Lower leg skin (tissue), 4 donors: ENCODE measurements around the gene DUSP5. TPM values are rescaled to one million over a fixed set of nuclear protein-coding genes. Genes with fewer than 3 reads are reported as not detected.
A peak's percentile ranks its signal among the peaks of the same experiment; 100 is the strongest.

Experiments used
- DNase-seq, 2 donors: peaks; one replicate each; pipeline ENCODE4 v3.0.0-alpha.2; 2019; ENCODE audit warnings: low spot score in 2 of 2
- H3K4me3 ChIP-seq: fragments of 200-600 bp; sonication (generic); 2 replicates; pipeline ENCODE4 v1.5.1; 2017; ENCODE audit warnings: mild to moderate bottlenecking, low read depth; ENCODE audit not compliant: poor library complexity, severe bottlenecking
- POLR2A ChIP-seq, 2 donors: fragments of 450-650 bp; IDR thresholded peaks; one replicate each; pipeline ENCODE4 v1.6.1; 2016 to 2017; ENCODE audit warnings: antibody characterized with exemption in 2 of 2, mild to moderate bottlenecking in 1 of 2, moderate library complexity in 1 of 2
- WGBS, 2 donors: methylation state at CpG; one replicate each; pipeline ENCODE4 v1.1.5; 2018; 5-methylcytosine and 5-hydroxymethylcytosine counted together
- intact Hi-C: fragments of 100-400 bp; cut with DNase I; formaldehyde crosslinking; loops from one replicate; pipeline ENCODE4 v1.15.0; 2023; ENCODE audit warnings: low total_unique reads
- total RNA-seq, 4 donors: library from RNA; depleted of rRNA; stranded (reverse); fragments of >200 nt; gene quantifications; one replicate each; pipeline ENCODE4 v1.1.0, GENCODE V29; 2016
- TF ChIP-seq, protein P1 (sequence below), 3 donors: fragments of 450-650 bp; IDR thresholded peaks; one replicate each; pipeline ENCODE4 v1.5.1; 2016; ENCODE audit warnings: antibody characterized with exemption in 3 of 3, mild to moderate bottlenecking in 3 of 3, moderate library complexity in 2 of 3

The DUSP5 gene
- total RNA-seq, 4 donors from 2014 or later = 29.8 to 57.2 (median 32.9) TPM

DNA sequence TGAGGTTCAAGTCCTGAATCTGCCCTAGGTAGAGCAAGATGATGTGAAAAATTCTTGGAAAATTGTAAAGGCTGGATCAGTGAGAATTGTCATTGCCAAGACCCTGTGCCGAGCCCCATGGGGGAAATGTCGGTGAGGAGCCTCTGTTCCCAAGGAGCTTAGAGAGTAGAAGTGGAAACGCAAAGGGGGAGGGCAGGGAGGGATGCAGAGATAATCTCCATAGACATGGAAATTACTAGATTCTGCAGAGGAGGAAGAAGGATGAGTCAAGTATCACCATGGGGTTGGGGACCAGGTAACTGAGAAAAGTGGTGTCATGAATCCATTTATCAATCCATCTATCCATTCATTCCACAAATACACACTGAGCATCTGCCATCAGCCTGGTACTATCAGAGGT lies 26.0 kb downstream of the DUSP5 start:
- intact Hi-C loops = no loop called here
- no peak for TF ChIP-seq POLR2A (IDR thresholded peaks at IDR 0.05)
- TF ChIP-seq, protein P1, sequence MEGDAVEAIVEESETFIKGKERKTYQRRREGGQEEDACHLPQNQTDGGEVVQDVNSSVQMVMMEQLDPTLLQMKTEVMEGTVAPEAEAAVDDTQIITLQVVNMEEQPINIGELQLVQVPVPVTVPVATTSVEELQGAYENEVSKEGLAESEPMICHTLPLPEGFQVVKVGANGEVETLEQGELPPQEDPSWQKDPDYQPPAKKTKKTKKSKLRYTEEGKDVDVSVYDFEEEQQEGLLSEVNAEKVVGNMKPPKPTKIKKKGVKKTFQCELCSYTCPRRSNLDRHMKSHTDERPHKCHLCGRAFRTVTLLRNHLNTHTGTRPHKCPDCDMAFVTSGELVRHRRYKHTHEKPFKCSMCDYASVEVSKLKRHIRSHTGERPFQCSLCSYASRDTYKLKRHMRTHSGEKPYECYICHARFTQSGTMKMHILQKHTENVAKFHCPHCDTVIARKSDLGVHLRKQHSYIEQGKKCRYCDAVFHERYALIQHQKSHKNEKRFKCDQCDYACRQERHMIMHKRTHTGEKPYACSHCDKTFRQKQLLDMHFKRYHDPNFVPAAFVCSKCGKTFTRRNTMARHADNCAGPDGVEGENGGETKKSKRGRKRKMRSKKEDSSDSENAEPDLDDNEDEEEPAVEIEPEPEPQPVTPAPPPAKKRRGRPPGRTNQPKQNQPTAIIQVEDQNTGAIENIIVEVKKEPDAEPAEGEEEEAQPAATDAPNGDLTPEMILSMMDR (IDR thresholded peaks at IDR 0.05) = no peak
- no peak for DNase-seq
- WGBS, 2 donors = 79 to 92% methylated on average over 3 of the region's 3 CpGs
- no peak overlapping the region for H3K4me3 ChIP-seq

GRCh38 chr10:110524179-110524858 lies 26.6 kb downstream of the DUSP5 start:
- no peak for DNase-seq
- no peak for TF ChIP-seq POLR2A (IDR thresholded peaks at IDR 0.05)
- TF ChIP-seq, protein P1 (IDR thresholded peaks at IDR 0.05) = no peak
- intact Hi-C loops = no loop called here
- no peak overlapping the region for H3K4me3 ChIP-seq
- WGBS, 2 donors = 92 to 94% methylated on average over 3 of the region's 3 CpGs

GRCh38 chr10:110524859-110525232 lies 27.1 kb downstream of the DUSP5 start:
- intact Hi-C loops = no loop called here
- TF ChIP-seq POLR2A (IDR thresholded peaks at IDR 0.05) = no peak
- TF ChIP-seq, protein P1 (IDR thresholded peaks at IDR 0.05) = no peak
- no peak for DNase-seq
- WGBS, 2 donors = 82 to 84% methylated on average over 2 of the region's 2 CpGs
- H3K4me3 ChIP-seq = no peak overlapping the region

GRCh38 chr10:110525349-110526260 lies 27.9 kb downstream of the DUSP5 start:
- DNase-seq = no peak
- no peak for TF ChIP-seq POLR2A (IDR thresholded peaks at IDR 0.05)
- TF ChIP-seq, protein P1 (IDR thresholded peaks at IDR 0.05) = no peak
- intact Hi-C loops = no loop called here
- H3K4me3 ChIP-seq = no peak overlapping the region
- WGBS, 2 donors = 53 to 59% methylated on average over 9 of the region's 9 CpGs

- intact Hi-C loops = no loop called here
- TF ChIP-seq, protein P1 (IDR thresholded peaks at IDR 0.05) = no peak
- no peak for TF ChIP-seq POLR2A (IDR thresholded peaks at IDR 0.05)
- H3K4me3 ChIP-seq = no peak overlapping the region
- WGBS, 2 donors = 79 to 81% methylated on average over 9 of the region's 9 CpGs
- peak in 1 of 2 donors; percentile 59 for DNase-seq
Measured at GRCh38 chr10:110527731-110528171, 30.0 kb downstream of the DUSP5 start.
